ENCODE measurements around the gene SLCO4C1. TPM values are rescaled to one million over a fixed set of nuclear protein-coding genes. Genes with fewer than 3 reads are reported as not detected.

SLCO4C1 gene
- polyA plus RNA-seq, 4 donors: 0.48 to 24.9 TPM; not detected in 2

DNA sequence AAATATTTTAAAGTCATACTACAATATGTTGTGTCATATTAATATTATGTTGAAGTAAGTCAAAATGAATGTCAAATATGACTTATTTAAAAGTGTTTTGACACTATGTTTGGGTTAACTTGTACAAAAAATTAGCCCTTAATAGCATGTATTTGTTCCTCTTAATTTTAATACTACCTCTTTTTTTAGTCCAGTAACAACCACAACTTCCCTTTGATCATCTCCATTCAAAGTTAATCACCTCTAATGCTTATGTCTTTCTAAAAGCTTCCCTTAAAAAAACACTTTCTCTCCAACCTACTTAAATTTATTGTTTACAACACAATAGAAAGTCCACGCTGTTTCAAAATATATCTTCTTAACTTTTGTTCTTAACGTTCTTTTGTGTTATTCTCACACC is 9.6 kb downstream of the SLCO4C1 start:
- peak; percentile 93 for FAIRE-seq
- H3K27ac ChIP-seq (ENCODE audit: low read depth in 1 of 3, low read length in 2 of 3): no peak overlapping the region
- DNase-seq: no peak
- no peak overlapping the region for H3K4me3 ChIP-seq (ENCODE audit: low read depth in 1 of 3, low read length in 3 of 3)
- H3K9me3 ChIP-seq (ENCODE audit: control insufficient read depth in 2 of 2, insufficient read depth in 1 of 2, low read depth in 1 of 2, low read length in 1 of 2): no peaks in the 10 kb centered on the region
- H3K4me1 ChIP-seq (ENCODE audit: control insufficient read depth in 3 of 3, insufficient read depth in 2 of 3, low read depth in 1 of 3, low read length in 2 of 3): no peaks in the 10 kb centered on the region
- peaks cover 0 to 2% (median 0%) of the 10 kb centered on the region in 3 donors for H3K36me3 ChIP-seq (ENCODE audit: control insufficient read depth in 3 of 3, insufficient read depth in 2 of 3, low read depth in 1 of 3, low read length in 3 of 3)
- no peaks in the 10 kb centered on the region for H3K27me3 ChIP-seq (ENCODE audit: control insufficient read depth in 3 of 3, insufficient read depth in 3 of 3, low read length in 3 of 3)
- WGBS, 3 donors: 67 to 83% (median 79%) methylated on average over 2 of the region's 2 CpGs

DNA sequence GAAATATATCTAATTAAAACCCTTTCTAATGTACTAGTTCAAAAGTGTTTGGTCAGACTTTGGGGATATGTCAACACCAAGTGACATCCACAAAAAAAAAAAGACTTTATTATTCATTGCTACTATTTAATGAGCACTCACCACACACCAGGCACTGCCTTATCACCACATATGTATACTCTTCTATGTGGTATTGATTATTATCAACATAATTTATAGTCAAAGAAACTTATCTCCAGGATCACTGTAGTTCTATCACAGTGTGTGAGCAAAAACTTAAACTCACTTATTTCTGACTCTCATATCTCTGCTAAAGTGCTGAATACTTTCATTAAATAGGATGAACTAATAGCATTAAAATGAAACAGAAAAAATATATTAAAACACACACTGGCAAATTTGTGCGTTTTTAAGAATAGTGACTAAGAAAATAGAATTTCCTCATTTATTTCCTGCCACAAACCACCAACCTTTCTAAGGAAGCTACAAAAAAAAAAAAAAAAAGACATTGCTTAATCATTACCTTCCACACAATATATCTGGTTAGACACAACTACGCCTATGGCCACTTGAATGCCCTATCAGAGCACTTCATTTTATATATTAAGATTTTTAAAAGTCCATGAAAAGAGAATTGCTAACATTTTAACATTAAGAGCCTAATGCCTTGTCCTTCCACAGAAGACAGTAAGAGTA is 12.8 kb downstream of the SLCO4C1 start:
- H3K27ac ChIP-seq (ENCODE audit: low read depth in 1 of 3, low read length in 2 of 3): no peak overlapping the region
- 58 to 76% (median 66%) methylated on average over 2 of the region's 2 CpGs for WGBS, 3 donors
- H3K36me3 ChIP-seq (ENCODE audit: control insufficient read depth in 3 of 3, insufficient read depth in 2 of 3, low read depth in 1 of 3, low read length in 3 of 3): no peaks in the 10 kb centered on the region
- no peak for DNase-seq
- no peak for FAIRE-seq
- no peaks in the 10 kb centered on the region for H3K27me3 ChIP-seq (ENCODE audit: control insufficient read depth in 3 of 3, insufficient read depth in 3 of 3, low read length in 3 of 3)
- no peak overlapping the region for H3K4me3 ChIP-seq (ENCODE audit: low read depth in 1 of 3, low read length in 3 of 3)
- H3K9me3 ChIP-seq (ENCODE audit: control insufficient read depth in 2 of 2, insufficient read depth in 1 of 2, low read depth in 1 of 2, low read length in 1 of 2): no peaks in the 10 kb centered on the region
- H3K4me1 ChIP-seq (ENCODE audit: control insufficient read depth in 3 of 3, insufficient read depth in 2 of 3, low read depth in 1 of 3, low read length in 2 of 3): no peaks in the 10 kb centered on the region

DNA sequence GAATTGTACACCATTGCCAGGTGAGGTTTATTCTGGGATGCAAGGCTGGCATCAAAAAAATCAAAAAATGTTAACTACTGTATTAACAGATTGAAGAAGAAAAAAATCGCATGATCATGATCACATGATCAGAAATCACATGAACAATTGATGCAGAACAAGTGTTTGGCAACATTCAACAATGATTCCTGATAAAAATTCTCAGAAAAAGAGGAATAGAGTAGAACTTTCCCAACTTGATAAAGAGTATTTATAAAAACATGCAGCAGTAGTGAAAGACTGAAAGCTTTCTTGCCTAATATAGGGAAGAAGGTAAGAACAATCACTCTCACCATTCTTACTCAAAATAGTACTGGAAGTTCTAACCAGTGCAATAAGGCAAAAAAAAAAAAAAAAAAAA is 16.4 kb downstream of the SLCO4C1 start:
- Histone ChIP-seq H3K36me3 (ENCODE audit: control insufficient read depth in 3 of 3, insufficient read depth in 2 of 3, low read depth in 1 of 3, low read length in 3 of 3) (peaks cover 0 to 2% (median 0%) of the 10 kb centered on the region in 3 donors), H3K4me3 (ENCODE audit: low read depth in 1 of 3, low read length in 3 of 3) (no peak overlapping the region), H3K27ac (ENCODE audit: low read depth in 1 of 3, low read length in 2 of 3) (no peak overlapping the region), H3K27me3 (ENCODE audit: control insufficient read depth in 3 of 3, insufficient read depth in 3 of 3, low read length in 3 of 3) (no peaks in the 10 kb centered on the region), H3K4me1 (ENCODE audit: control insufficient read depth in 3 of 3, insufficient read depth in 2 of 3, low read depth in 1 of 3, low read length in 2 of 3) (no peaks in the 10 kb centered on the region), H3K9me3 (ENCODE audit: control insufficient read depth in 2 of 2, insufficient read depth in 1 of 2, low read depth in 1 of 2, low read length in 1 of 2) (no peaks in the 10 kb centered on the region)
- no peak for FAIRE-seq
- 77 to 89% (median 79%) methylated on average over 1 of the region's 1 CpG for WGBS, 3 donors
- DNase-seq: no peak

DNA sequence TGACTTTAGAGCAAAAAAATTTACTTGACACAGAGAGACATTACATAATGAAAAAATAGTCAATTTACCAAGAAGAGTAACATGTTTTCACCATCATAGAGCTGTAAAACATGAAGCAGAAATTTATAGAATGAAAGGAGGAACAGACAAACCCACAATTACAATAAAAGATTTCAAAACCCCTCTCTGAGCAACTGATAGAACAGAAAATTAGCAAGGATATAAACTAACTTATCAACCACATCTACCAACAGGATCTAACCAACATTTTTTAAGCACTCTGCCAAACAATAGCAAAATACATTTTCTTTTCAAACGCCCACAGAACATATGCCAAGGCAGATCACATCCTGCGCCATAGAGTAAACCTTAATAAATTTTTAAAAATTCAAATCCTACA is 17.9 kb downstream of the SLCO4C1 start:
- Histone ChIP-seq H3K36me3 (ENCODE audit: control insufficient read depth in 3 of 3, insufficient read depth in 2 of 3, low read depth in 1 of 3, low read length in 3 of 3) (peaks cover 0 to 2% (median 0%) of the 10 kb centered on the region in 3 donors), H3K4me3 (ENCODE audit: low read depth in 1 of 3, low read length in 3 of 3) (no peak overlapping the region), H3K27me3 (ENCODE audit: control insufficient read depth in 3 of 3, insufficient read depth in 3 of 3, low read length in 3 of 3) (no peaks in the 10 kb centered on the region), H3K9me3 (ENCODE audit: control insufficient read depth in 2 of 2, insufficient read depth in 1 of 2, low read depth in 1 of 2, low read length in 1 of 2) (no peaks in the 10 kb centered on the region), H3K4me1 (ENCODE audit: control insufficient read depth in 3 of 3, insufficient read depth in 2 of 3, low read depth in 1 of 3, low read length in 2 of 3) (no peaks in the 10 kb centered on the region), H3K27ac (ENCODE audit: low read depth in 1 of 3, low read length in 2 of 3) (no peak overlapping the region)
- FAIRE-seq (no peak), DNase-seq (no peak)
- 80 to 96% (median 88%) methylated on average over 2 of the region's 2 CpGs for WGBS, 3 donors

DNA sequence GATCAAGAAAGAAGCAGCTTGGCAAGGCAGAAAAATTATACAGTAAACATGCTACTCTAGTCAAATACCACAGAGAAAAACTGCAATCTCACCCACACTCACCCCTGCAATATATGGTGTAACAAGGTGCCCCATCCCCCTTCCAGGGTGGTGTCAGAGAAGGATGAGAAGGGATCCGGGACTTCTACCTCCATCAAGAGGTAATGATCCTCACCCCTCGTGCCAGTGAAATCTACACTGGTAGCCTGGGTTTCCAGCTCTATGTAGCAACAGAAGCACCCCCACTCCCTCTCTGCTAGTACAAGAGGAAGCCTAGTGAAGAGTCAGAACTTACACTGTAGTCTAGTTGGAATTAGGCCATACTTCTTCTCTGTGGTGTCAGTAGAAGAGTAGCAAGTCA is 18.9 kb downstream of the SLCO4C1 start:
- 83 to 89% (median 83%) methylated on average over 2 of the region's 2 CpGs for WGBS, 3 donors
- H3K36me3 ChIP-seq (ENCODE audit: control insufficient read depth in 3 of 3, insufficient read depth in 2 of 3, low read depth in 1 of 3, low read length in 3 of 3): peaks cover 0 to 2% (median 0%) of the 10 kb centered on the region in 3 donors
- no peaks in the 10 kb centered on the region for H3K27me3 ChIP-seq (ENCODE audit: control insufficient read depth in 3 of 3, insufficient read depth in 3 of 3, low read length in 3 of 3)
- H3K9me3 ChIP-seq (ENCODE audit: control insufficient read depth in 2 of 2, insufficient read depth in 1 of 2, low read depth in 1 of 2, low read length in 1 of 2): no peaks in the 10 kb centered on the region
- DNase-seq (no peak), FAIRE-seq (no peak)
- no peak overlapping the region for H3K27ac ChIP-seq (ENCODE audit: low read depth in 1 of 3, low read length in 2 of 3)
- no peak overlapping the region for H3K4me3 ChIP-seq (ENCODE audit: low read depth in 1 of 3, low read length in 3 of 3)
- H3K4me1 ChIP-seq (ENCODE audit: control insufficient read depth in 3 of 3, insufficient read depth in 2 of 3, low read depth in 1 of 3, low read length in 2 of 3): no peaks in the 10 kb centered on the region

DNA sequence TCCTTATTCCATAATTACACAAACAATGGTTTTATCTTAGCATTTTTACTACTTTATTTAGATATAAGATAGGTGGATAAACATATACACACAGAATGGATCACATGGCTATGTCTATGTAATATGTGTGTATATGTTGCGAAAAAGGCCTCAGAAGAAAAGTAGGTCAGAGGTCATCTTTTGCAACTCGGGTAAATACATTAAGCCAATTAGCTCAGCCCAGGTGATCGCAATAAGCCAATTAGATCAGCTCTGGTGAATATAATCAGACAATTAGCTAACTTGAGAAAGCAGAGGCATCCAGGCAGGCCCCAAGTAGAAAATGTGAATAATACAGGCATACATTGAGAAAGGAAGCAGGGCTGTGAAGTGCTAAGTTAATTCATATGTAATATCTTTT is 24.3 kb downstream of the SLCO4C1 start:
- no peaks in the 10 kb centered on the region for H3K4me1 ChIP-seq (ENCODE audit: control insufficient read depth in 3 of 3, insufficient read depth in 2 of 3, low read depth in 1 of 3, low read length in 2 of 3)
- no peak overlapping the region for H3K4me3 ChIP-seq (ENCODE audit: low read depth in 1 of 3, low read length in 3 of 3)
- peaks cover 0 to 11% of the 10 kb centered on the region in 2 donors for H3K9me3 ChIP-seq (ENCODE audit: control insufficient read depth in 2 of 2, insufficient read depth in 1 of 2, low read depth in 1 of 2, low read length in 1 of 2)
- H3K27me3 ChIP-seq (ENCODE audit: control insufficient read depth in 3 of 3, insufficient read depth in 3 of 3, low read length in 3 of 3): no peaks in the 10 kb centered on the region
- FAIRE-seq (no peak), DNase-seq (no peak)
- WGBS, 3 donors: 61 to 70% (median 66%) methylated on average over 3 of the region's 3 CpGs
- no peaks in the 10 kb centered on the region for H3K36me3 ChIP-seq (ENCODE audit: control insufficient read depth in 3 of 3, insufficient read depth in 2 of 3, low read depth in 1 of 3, low read length in 3 of 3)
- no peak overlapping the region for H3K27ac ChIP-seq (ENCODE audit: low read depth in 1 of 3, low read length in 2 of 3)

DNA sequence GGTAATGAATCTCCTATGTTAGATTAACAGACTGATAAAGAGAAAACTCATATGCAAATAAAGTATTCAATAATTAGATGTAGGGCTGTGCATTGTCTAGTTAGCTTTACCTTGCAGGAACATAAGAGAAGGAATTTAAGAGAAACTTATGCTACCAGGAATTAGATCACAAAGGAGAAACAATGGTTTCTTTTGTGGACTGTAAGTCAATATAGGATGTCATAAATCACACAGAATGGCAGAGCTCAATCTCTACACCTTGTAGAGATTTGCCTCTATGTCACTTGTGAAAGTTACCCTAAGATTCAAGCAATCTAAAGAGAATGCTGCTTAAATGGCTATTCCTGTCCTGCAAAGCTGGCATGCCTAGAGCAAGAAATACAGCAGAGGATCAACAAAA is 26.0 kb downstream of the SLCO4C1 start:
- peaks cover 0 to 13% of the 10 kb centered on the region in 2 donors for H3K9me3 ChIP-seq (ENCODE audit: control insufficient read depth in 2 of 2, insufficient read depth in 1 of 2, low read depth in 1 of 2, low read length in 1 of 2)
- no peak overlapping the region for H3K27ac ChIP-seq (ENCODE audit: low read depth in 1 of 3, low read length in 2 of 3)
- FAIRE-seq (no peak), DNase-seq (no peak)
- H3K36me3 ChIP-seq (ENCODE audit: control insufficient read depth in 3 of 3, insufficient read depth in 2 of 3, low read depth in 1 of 3, low read length in 3 of 3): no peaks in the 10 kb centered on the region
- H3K4me1 ChIP-seq (ENCODE audit: control insufficient read depth in 3 of 3, insufficient read depth in 2 of 3, low read depth in 1 of 3, low read length in 2 of 3): no peaks in the 10 kb centered on the region
- no peaks in the 10 kb centered on the region for H3K27me3 ChIP-seq (ENCODE audit: control insufficient read depth in 3 of 3, insufficient read depth in 3 of 3, low read length in 3 of 3)
- no peak overlapping the region for H3K4me3 ChIP-seq (ENCODE audit: low read depth in 1 of 3, low read length in 3 of 3)

DNA sequence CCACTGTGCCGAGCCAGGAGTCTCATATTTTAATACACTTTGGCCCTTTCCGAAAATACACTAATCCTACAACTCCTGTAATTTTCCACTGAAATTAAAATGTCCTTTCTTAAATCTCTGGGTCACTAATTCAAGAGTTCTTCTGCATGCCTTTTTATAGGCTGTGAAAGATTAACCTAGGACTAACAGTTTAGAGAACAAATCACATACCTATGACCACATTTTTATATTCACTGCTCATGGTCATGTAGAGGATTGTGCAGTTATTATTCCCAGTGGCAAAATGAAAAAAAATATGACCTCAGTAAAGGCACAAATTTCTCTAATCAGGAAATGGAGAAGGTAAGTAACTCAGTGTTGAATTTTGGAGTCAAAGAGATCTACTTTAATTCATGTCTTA is 33.4 kb downstream of the SLCO4C1 start:
- Histone ChIP-seq H3K27ac (ENCODE audit: low read depth in 1 of 3, low read length in 2 of 3) (no peak overlapping the region), H3K4me1 (ENCODE audit: control insufficient read depth in 3 of 3, insufficient read depth in 2 of 3, low read depth in 1 of 3, low read length in 2 of 3) (no peaks in the 10 kb centered on the region), H3K36me3 (ENCODE audit: control insufficient read depth in 3 of 3, insufficient read depth in 2 of 3, low read depth in 1 of 3, low read length in 3 of 3) (peaks cover 0 to 2% (median 0%) of the 10 kb centered on the region in 3 donors), H3K4me3 (ENCODE audit: low read depth in 1 of 3, low read length in 3 of 3) (no peak overlapping the region), H3K27me3 (ENCODE audit: control insufficient read depth in 3 of 3, insufficient read depth in 3 of 3, low read length in 3 of 3) (no peaks in the 10 kb centered on the region), H3K9me3 (ENCODE audit: control insufficient read depth in 2 of 2, insufficient read depth in 1 of 2, low read depth in 1 of 2, low read length in 1 of 2) (peaks cover 0 to 3% of the 10 kb centered on the region in 2 donors)
- WGBS, 3 donors: 81 to 89% (median 87%) methylated on average over 2 of the region's 2 CpGs
- DNase-seq (no peak), FAIRE-seq (no peak)

DNA sequence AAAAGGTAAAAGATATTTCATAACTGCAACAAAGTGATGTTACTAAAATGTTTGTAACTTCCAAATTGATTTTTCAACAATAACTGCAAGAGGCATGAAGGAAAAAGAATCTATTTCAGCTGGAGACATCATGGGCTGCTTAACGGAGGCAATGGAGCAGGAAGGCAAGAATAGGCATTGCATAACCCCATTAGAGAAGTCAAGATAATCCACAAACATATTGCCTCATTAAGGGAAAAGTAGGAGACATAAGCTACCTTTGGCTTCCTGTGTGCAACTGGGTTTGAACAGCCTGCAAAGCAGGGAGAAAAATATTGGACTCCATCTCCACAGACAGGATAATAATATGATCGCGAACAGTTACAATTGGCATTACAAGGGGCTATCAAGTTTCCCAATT is 46.7 kb downstream of the SLCO4C1 start:
- H3K4me3 ChIP-seq (ENCODE audit: low read depth in 1 of 3, low read length in 3 of 3): no peak overlapping the region
- WGBS, 3 donors: 90 to 97% (median 95%) methylated on average over 3 of the region's 3 CpGs
- H3K27me3 ChIP-seq (ENCODE audit: control insufficient read depth in 3 of 3, insufficient read depth in 3 of 3, low read length in 3 of 3): no peaks in the 10 kb centered on the region
- no peak for FAIRE-seq
- no peaks in the 10 kb centered on the region for H3K4me1 ChIP-seq (ENCODE audit: control insufficient read depth in 3 of 3, insufficient read depth in 2 of 3, low read depth in 1 of 3, low read length in 2 of 3)
- no peak overlapping the region for H3K27ac ChIP-seq (ENCODE audit: low read depth in 1 of 3, low read length in 2 of 3)
- no peaks in the 10 kb centered on the region for H3K9me3 ChIP-seq (ENCODE audit: control insufficient read depth in 2 of 2, insufficient read depth in 1 of 2, low read depth in 1 of 2, low read length in 1 of 2)
- H3K36me3 ChIP-seq (ENCODE audit: control insufficient read depth in 3 of 3, insufficient read depth in 2 of 3, low read depth in 1 of 3, low read length in 3 of 3): no peaks in the 10 kb centered on the region
- no peak for DNase-seq

Measured in small intestine (tissue), 7 donors.